HG03175 (cell line): Measurements from ENCODE around the gene GNB1.
"Not testable (repeated sequence)": the region's sequence is repeated elsewhere in the genome, so short reads cannot be mapped to it uniquely, and the experiment has no call there.

Experiments
- ATAC-seq: cut with Tn5 transposase; IDR thresholded peaks from one replicate; pipeline ENCODE4 v1.9.1; 2021; ENCODE audit warnings: mild to moderate bottlenecking, moderate library complexity; ENCODE audit not compliant: unreplicated experiment

GNB1 gene

DNA sequence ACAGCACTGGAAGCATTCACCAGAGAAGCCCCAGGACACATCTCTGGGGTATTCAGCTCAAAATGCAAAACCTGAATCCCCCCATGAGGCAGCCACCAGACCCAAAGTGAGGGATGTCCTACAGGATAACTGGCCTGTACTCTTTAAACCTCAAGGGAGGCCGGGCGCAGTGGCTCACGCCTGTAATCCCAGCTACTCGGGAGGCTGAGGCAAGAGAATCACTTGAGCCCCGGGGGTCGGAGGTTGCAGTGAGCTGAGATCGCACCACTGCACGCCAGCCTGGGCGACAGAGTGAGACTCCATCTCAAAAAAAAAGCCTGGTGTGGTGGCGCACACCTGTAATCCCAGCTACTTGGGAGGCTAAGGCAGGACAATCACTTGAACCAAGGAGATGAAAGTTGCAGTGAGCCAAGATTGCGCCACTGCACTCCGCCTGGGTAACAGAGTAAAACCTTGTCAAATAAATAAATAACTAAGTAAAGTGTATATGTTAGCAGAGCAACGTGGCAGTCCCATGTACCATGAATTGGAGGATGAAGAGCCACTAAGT, 29.1 kb downstream of the GNB1 start:
- not testable (repeated sequence) for ATAC-seq

- ATAC-seq = no peak
Measured at GRCh38 chr1:1861339-1861730, 29.6 kb downstream of the GNB1 start.

GRCh38 chr1:1859970-1860697, 30.8 kb downstream of the GNB1 start:
- not testable (repeated sequence) for ATAC-seq

DNA sequence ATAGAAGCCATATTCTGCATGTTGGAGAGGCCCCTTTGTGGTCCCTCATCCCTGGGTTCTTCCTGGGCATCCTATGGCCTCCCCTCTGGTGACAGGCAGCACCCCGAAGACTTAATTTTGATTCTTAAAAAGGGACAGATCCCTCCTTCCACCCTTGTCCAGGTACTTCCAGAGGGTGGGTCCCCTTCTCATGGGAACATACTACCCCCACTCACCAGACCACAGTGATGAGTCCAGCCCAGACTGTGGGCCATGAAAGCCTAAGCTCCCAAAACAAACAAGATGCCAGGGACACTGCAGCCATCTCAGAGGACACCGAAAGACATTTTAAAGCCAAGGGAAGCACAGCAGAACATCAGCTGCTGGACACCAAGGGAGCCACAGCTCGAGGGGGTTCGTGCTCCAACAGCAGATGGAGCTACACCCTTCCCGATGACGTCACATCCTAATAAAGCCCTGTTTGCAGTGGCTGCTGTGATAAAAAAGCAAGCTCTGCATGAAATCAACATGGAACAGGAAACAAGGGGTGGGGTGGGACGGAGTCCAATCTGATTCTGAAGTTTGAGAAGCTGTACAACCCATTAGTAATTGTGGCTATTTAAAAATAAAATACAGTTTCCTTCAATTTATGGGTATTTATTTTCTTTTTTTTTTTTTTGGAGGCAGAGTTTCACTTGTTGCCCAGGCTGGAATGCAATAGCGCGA, 32.4 kb downstream of the GNB1 start:
- no peak for ATAC-seq

DNA sequence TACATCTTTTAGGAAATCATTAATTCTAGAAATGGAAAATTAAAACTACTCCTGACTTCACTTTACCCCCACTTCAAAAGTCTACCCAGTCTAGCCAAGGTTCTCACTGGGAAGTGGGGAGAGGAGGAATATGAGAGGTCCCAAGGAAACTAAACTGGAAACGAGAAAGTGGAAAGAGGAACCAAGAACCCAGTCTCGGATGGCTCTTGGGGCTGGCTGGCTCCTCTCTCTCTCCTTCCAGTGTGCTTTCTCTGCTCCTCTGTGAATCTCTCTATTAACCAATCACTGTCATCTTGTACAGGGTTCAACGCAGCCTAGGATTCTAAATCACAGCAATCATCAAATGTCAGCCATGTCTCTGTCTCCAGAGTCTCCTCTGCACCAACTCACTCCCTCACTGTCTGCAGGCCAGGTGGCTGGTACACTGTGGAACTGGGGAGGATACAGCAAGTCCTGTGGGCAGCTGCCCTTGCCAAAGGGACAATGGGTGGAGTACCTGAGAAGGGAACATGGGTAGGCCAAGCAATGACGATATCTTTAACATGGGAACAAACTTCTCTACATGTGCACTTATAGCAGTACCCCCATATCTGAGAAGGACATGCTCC, 33.7 kb downstream of the GNB1 start:
- ATAC-seq = no peak

GRCh38 chr1:1856161-1856560, 34.7 kb downstream of the GNB1 start:
- not testable (repeated sequence) for ATAC-seq

DNA sequence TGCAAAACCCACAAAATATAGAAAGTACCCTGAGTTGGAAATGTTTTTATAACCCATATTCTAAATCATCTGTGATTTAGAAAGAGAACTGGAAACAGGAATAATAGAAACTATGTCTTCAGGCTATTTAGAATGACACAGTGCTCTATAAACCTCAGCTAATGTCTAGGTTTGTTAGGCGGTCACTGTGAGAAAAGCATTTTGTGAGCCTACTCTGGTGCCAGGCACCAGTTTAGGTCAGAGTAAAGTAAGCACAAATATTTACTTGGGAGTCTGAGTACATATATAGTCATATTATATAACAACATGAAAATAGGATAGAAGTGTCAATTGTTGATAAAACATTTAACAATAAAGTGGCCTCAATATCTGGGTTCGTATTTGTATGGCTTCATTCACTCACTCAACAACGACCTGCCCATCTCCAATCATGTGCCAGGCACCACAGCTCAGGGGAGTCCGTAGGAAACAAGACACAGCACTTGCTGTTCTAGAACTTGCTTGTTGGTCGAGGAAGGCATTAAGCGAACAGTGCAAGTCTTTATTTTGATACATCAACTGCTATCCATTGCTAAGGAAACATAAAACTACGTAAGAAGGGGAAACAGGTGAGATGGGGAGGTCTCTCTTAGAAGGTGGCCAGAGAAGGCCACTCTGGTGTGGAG, 37.2 kb downstream of the GNB1 start:
- no peak for ATAC-seq

- no peak for ATAC-seq
Measured at GRCh38 chr1:1852619-1853414, 38.1 kb downstream of the GNB1 start.

GRCh38 chr1:1847890-1848289, 43.0 kb downstream of the GNB1 start:
- no peak for ATAC-seq

DNA sequence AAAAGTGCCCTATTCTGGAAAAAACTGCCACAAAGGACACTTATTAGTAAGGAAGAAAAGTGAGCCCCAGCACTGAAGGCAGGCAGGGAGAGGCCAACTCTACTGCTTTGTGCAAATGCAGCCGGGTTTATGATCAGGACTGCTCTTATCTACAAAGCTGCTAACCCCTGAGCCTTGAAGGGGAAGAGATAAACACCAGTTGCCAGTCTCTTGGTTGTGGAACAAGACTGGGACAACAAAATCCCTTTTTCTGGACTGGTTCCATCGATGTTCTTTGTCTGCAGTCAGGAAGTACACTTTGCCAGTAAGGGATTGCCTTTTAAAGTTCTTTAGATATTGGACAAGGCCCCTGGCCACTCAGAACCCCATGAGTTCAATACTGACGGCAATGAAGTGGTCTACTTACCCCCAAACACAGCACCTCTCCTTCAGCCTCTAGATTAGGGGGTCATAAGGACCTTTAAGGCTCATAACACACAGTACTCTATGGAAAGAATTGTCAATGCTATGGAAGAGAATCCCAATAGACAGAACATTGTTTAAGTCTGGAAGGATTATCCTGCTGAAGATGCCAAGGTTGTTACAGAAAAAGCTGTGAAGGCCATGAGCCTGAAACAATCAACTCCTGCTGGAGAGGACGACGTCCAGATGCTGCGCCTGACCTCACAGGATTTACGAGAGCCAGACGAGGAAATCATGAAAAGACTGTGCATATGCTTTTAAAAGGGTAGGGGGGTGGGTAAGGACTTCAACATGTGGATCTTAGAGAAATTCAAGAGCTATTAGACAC, 43.6 kb downstream of the GNB1 start:
- ATAC-seq = no peak

GRCh38 chr1:1846386-1846918, 44.4 kb downstream of the GNB1 start:
- ATAC-seq = no peak

DNA sequence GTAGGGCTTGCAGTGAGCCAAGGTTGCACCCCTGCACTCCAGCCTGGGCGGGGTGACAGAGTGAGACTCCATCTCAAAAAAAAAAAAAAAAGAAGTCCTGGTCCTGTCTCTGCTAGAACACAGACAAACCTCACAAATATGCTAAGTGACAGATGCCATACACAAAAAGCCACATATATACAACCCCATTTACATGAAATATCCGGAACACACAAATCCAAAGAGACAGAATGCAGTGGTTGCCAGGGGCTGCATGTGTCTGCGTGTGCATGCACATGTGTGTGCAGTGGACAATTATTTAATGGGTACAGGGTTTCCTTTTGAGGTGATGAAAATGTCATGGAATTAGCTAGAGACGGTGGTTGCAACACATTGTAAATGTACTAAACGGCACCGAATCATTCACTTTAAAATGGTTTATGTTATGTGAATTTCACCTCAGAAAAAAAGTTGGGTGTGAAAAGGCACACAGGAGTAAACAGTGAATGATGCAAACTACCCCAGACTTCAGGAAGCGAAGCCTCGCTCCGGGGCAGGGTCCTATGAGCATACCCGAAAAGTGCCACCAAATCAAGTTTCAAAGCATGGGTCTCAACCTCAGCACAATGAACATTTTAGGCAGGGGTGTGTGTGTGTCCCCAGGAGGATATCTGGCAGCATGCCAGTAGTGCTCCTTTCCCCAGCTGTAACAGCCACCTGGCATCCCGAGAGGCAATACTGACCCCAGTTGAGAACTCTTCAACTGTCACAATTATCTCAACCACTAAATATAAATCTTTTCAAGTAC, 48.3 kb downstream of the GNB1 start:
- no peak for ATAC-seq

DNA sequence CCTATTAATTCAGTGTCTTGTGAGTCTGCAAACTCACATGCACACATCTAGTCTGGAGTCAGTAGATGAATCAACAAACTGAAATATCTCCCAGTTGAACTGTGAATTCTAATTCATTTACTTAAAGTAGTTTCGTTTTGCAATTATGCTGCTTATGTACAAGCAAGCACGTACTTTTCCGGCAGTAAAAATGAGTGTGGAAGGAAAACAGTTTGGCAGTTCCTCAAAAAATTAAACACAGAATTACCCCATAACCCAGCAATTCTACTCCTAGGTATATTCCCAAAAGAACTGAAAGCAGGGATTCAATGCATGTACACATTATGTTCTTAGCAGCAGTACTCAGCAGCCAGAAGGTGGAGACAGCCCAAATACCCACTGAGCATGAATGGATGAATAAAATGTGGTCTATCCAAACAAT, 49.3 kb downstream of the GNB1 start:
- no peak for ATAC-seq

DNA sequence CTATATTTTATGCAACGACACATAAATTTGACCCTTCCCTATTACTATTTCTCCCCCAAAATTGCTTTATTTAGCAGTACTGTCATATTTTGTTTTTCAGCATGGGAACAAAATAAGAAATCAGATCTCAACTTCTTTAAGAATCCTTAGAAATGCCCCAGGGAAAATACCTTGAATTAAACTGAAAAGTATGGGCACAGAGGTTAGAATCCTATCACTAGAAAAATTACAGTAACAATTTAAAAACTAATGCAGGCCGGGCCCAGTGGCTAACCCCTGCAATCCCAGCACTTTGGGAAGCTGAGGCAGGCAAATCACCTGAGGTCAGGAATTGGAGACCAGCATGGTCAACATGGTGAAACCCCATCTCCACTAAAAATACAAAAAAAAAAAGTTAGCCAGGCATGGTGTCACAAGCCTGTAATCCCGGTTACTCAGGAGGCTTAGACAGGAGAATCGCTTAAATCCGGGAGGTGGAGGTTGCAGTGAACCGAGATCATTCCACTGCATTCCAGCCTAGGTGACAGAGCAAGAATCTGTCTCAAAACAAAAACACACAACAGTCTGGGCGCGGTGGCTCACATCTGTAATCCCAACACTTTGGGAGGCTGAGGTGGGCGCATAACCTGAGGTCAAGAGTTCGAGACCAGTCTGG, 51.4 kb downstream of the GNB1 start:
- no peak for ATAC-seq

GRCh38 chr1:1836119-1836518, 54.8 kb downstream of the GNB1 start:
- no peak for ATAC-seq

DNA sequence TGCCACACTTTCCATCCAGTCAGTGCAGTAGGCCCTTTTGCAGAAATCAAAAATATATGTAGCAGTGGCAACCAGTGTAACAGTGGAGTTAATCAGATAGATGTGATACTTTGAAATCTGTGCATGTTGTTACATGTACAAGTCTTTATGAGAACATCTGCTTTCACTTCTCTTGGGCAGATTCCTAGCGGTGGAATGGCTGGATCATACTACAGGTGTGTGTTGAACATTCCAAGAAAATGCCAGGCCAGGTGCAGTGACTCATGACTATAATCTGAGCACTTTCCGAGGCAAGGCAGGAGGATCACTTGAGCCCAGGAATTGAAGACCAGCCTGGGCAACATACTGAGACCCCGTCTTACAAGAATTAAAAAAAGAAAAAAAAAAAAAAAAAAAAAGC, 55.3 kb downstream of the GNB1 start:
- ATAC-seq = no peak

DNA sequence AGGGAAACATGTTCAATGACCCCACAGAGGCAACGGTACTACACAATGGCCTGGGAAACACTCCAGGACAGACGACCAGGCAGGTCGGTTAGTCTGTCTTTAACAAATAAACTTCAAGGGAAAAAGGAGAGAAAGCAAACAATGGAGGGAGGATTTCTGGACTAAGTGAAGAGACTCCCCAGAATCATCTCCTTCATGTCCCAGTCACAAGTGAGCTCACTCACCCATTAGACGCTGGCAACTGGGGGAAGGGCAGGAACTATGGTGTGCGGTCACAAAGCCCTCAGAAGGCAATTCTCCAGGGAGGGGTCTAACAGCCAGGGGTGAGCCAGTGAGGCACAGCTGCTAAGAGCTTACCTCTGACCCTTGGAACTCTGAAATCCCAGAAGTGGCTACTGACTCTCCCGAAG, 57.0 kb downstream of the GNB1 start:
- ATAC-seq = no peak

DNA sequence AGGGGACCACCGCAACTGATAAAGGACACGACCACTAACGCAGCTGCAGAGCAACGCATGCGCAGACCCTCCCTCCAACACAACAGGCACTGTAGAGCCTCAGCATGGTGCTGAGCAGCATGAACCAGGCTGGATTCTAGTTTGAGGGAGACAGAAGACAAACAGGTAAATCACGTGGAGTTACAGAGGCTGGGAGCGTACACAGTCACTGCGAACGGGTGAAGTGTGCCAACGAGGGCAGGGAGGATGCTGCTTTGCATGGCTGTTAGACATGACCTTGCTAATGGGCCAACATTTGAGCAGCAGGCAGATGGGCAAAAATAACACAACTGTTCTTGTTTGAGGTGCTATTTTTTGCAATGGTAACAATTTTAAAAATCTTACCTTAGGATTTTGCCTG, 57.4 kb downstream of the GNB1 start:
- ATAC-seq = no peak
